ENCODE measurements around the gene TIMM22. TPM values are rescaled to one million over a fixed set of nuclear protein-coding genes. Genes with fewer than 3 reads are reported as not detected.

TIMM22 gene
- total and polyA plus RNA-seq, 2 of the 4 experiments (the other 2 are of a cell fraction) = 12.7 to 12.9 TPM

DNA sequence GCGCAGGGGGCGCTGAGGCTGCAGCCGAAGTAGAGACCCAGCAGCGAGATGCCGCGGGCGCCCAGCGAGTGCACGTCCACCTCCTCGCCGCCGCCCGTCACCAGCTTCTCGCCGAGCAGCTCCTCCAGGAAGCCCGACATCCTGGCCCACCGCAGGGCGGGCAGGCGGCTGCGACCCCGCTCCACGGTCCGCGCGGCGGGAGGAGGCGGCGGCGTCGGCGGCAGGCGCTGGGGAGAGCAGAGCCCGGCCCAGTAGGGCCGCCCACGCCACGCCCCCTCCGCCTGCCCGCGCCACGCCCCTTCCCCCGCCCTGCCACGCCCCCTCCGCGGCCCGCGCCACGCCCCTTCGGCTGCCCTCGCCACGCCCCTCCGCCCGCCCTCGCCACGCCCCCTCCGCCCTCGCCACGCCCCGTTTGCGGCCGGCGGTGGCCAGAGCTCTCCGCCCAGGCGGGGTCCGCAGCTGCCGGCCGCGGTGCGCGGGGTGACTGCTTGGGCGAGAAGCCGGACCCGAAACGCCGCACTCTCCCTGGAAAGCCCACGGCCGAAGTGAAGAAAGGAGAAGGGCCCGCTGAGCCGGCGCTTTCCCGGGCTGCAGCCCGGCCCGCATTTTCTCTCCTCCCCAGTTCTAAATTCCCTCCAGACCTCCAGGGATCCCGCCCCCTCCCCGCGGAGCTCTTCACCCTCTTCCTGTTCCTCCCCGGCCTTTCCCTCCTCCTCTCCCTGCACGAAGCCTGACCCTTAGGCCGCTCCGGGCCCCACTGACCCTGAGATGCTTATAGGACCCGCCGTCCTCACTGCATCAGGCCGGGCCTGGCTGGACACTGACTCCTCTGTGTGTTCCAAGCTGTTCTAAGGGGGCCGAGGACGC is 17.2 kb upstream of the TIMM22 start, which contains the start of gene NXN (continued):
- TF ChIP-seq, protein P1, sequence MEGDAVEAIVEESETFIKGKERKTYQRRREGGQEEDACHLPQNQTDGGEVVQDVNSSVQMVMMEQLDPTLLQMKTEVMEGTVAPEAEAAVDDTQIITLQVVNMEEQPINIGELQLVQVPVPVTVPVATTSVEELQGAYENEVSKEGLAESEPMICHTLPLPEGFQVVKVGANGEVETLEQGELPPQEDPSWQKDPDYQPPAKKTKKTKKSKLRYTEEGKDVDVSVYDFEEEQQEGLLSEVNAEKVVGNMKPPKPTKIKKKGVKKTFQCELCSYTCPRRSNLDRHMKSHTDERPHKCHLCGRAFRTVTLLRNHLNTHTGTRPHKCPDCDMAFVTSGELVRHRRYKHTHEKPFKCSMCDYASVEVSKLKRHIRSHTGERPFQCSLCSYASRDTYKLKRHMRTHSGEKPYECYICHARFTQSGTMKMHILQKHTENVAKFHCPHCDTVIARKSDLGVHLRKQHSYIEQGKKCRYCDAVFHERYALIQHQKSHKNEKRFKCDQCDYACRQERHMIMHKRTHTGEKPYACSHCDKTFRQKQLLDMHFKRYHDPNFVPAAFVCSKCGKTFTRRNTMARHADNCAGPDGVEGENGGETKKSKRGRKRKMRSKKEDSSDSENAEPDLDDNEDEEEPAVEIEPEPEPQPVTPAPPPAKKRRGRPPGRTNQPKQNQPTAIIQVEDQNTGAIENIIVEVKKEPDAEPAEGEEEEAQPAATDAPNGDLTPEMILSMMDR (conservative IDR thresholded peaks at IDR 0.05; ENCODE audit: low read depth, low read length) = peak; percentile 37
- TF ChIP-seq SMC3 (IDR thresholded peaks at IDR 0.05; ENCODE audit: low read depth, low read length) (peak; percentile 2; the same call in 1 of the 2 replicates), POLR2A (IDR thresholded peaks at IDR 0.05; ENCODE audit: low read depth, low read length) (no peak), RFX5 (IDR thresholded peaks at IDR 0.05; ENCODE audit: low read depth, low read length) (no peak), RCOR1 (IDR thresholded peaks at IDR 0.05; ENCODE audit: insufficient replicate concordance, low read length) (no peak)
